C1 segment of cervical spinal cord (tissue), 14 donors: ENCODE measurements around the gene FLNC.

Source experiments
- DNase-seq, 14 donors: peaks; one replicate each; lab custom pipeline; 2025; lab: John Stamatoyannopoulos, UW

The FLNC gene

GRCh38 chr7:128830231-128831177 lies at the start of gene FLNC:
Gene FLNC (plus strand): TSS chr7:128830406. CDS start chr7:128830638, 232 bp downstream.
- DNase-seq: peak in 4 of 14 donors; percentile 10 to 47 (median 42)

GRCh38 chr7:128781126-128781525 lies 49.1 kb upstream of the FLNC start:
- no peak for DNase-seq

GRCh38 chr7:128781851-128782250 lies 48.4 kb upstream of the FLNC start:
- no peak for DNase-seq

GRCh38 chr7:128783143-128783861 lies 46.9 kb upstream of the FLNC start:
- DNase-seq: peak in 4 of 14 donors; percentile 12 to 53 (median 29)

- no peak for DNase-seq
Observed at GRCh38 chr7:128785738-128786137, 44.5 kb upstream of the FLNC start.

GRCh38 chr7:128788446-128789412 lies 41.5 kb upstream of the FLNC start:
- DNase-seq: no peak

GRCh38 chr7:128790315-128791041 lies 39.7 kb upstream of the FLNC start:
- no peak for DNase-seq

GRCh38 chr7:128791121-128791971 lies 38.9 kb upstream of the FLNC start, which contains the start of gene CCDC136:
Gene CCDC136 (plus strand): TSS chr7:128791968. CDS start chr7:128792412, 444 bp downstream.
- DNase-seq: peak in 8 of 14 donors; percentile 16 to 71 (median 54)

GRCh38 chr7:128791972-128792327 lies 38.3 kb upstream of the FLNC start:
- DNase-seq: peak in 2 of 14 donors; percentile 18 to 25

GRCh38 chr7:128792471-128793180 lies 37.6 kb upstream of the FLNC start:
- peak in 4 of 14 donors; percentile 13 to 73 (median 22) for DNase-seq

GRCh38 chr7:128793181-128793547 lies 37.0 kb upstream of the FLNC start:
- no peak for DNase-seq

- no peak for DNase-seq
Observed at GRCh38 chr7:128794020-128794419, 36.2 kb upstream of the FLNC start.

- DNase-seq: no peak
Observed at GRCh38 chr7:128794436-128794835, 35.8 kb upstream of the FLNC start.

- DNase-seq: no peak
Observed at GRCh38 chr7:128795129-128795528, 35.1 kb upstream of the FLNC start.

GRCh38 chr7:128796327-128796726 lies 33.9 kb upstream of the FLNC start:
- no peak for DNase-seq

GRCh38 chr7:128799451-128799850 lies 30.8 kb upstream of the FLNC start:
- DNase-seq: no peak

- DNase-seq: no peak
Observed at GRCh38 chr7:128800567-128800966, 29.6 kb upstream of the FLNC start.

GRCh38 chr7:128801003-128801402 lies 29.2 kb upstream of the FLNC start:
- DNase-seq: no peak
